Lower leg skin (tissue), 3 donors: ENCODE results near the gene FOXJ3.

Experiments
- POLR2A ChIP-seq, 2 donors: fragments of 450-650 bp; IDR thresholded peaks; one replicate each; pipeline ENCODE4 v1.6.1; 2016 to 2017; ENCODE audit warnings: antibody characterized with exemption in 2 of 2, mild to moderate bottlenecking in 1 of 2, moderate library complexity in 1 of 2
- TF ChIP-seq, protein P1 (sequence below), 3 donors: fragments of 450-650 bp; IDR thresholded peaks; one replicate each; pipeline ENCODE4 v1.5.1; 2016; ENCODE audit warnings: antibody characterized with exemption in 3 of 3, mild to moderate bottlenecking in 3 of 3, moderate library complexity in 2 of 3

DNA sequence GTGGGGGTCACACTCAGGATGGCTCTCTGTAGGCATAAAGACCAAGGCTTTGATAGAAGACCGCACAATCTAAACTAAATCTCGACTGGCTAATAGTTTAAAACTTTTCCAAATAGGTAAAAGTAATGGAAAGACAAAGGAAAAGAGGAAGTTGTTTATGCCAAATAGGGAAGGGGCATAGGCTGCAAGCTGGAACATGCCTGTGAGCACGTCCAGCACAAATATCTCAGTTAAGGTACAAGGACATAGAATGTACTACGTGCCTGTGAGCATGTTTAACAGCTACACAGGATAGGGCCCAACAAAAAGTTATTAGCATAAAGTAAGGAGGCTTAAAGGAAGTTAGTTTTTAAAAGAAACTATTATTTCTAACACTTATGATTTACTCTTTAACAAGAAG lies 142.9 kb downstream of the FOXJ3 start:
- TF ChIP-seq, protein P1, sequence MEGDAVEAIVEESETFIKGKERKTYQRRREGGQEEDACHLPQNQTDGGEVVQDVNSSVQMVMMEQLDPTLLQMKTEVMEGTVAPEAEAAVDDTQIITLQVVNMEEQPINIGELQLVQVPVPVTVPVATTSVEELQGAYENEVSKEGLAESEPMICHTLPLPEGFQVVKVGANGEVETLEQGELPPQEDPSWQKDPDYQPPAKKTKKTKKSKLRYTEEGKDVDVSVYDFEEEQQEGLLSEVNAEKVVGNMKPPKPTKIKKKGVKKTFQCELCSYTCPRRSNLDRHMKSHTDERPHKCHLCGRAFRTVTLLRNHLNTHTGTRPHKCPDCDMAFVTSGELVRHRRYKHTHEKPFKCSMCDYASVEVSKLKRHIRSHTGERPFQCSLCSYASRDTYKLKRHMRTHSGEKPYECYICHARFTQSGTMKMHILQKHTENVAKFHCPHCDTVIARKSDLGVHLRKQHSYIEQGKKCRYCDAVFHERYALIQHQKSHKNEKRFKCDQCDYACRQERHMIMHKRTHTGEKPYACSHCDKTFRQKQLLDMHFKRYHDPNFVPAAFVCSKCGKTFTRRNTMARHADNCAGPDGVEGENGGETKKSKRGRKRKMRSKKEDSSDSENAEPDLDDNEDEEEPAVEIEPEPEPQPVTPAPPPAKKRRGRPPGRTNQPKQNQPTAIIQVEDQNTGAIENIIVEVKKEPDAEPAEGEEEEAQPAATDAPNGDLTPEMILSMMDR (IDR thresholded peaks at IDR 0.05): no peak
- TF ChIP-seq POLR2A (IDR thresholded peaks at IDR 0.05): no peak
